ENCODE measurements around the gene ACTN1. TPM values are rescaled to one million over a fixed set of nuclear protein-coding genes. Genes with fewer than 3 reads are reported as not detected.

The ACTN1 gene
- total RNA-seq, 1 donor from 2014 or later = 130 TPM

DNA sequence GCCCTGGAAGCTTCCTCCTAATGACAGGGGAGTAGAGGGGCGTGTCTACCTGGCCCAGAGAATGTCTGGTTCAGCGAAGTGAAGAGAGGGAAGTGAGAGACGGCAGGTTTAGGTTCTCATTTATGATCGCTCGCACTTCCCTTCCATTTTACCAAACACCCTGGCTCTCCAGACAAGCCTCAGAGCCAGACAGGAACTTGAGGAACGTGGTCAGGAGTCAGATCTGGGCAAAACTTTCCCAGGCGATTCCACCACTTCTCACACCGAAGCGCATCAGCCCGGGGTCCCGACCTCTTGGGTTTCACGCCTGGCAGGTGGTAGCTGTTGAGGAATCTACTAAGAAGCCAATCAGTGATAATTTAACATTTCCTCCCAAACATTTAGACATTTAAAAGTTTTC, 21.3 kb downstream of the ACTN1 start:
- Mint-ChIP-seq H3K4me1 (ENCODE audit: unreplicated experiment) (peaks cover 27% of the 10 kb centered on the region), H3K27me3 (ENCODE audit: unreplicated experiment) (peaks cover 4% of the 10 kb centered on the region), H3K27ac (ENCODE audit: unreplicated experiment) (no peak overlapping the region), H3K36me3 (ENCODE audit: low read depth, unreplicated experiment) (peaks cover 10% of the 10 kb centered on the region), H3K9me3 (ENCODE audit: unreplicated experiment) (no peaks in the 10 kb centered on the region), H3K4me3 (ENCODE audit: unreplicated experiment) (no peak overlapping the region)
- TF ChIP-seq, protein P1, sequence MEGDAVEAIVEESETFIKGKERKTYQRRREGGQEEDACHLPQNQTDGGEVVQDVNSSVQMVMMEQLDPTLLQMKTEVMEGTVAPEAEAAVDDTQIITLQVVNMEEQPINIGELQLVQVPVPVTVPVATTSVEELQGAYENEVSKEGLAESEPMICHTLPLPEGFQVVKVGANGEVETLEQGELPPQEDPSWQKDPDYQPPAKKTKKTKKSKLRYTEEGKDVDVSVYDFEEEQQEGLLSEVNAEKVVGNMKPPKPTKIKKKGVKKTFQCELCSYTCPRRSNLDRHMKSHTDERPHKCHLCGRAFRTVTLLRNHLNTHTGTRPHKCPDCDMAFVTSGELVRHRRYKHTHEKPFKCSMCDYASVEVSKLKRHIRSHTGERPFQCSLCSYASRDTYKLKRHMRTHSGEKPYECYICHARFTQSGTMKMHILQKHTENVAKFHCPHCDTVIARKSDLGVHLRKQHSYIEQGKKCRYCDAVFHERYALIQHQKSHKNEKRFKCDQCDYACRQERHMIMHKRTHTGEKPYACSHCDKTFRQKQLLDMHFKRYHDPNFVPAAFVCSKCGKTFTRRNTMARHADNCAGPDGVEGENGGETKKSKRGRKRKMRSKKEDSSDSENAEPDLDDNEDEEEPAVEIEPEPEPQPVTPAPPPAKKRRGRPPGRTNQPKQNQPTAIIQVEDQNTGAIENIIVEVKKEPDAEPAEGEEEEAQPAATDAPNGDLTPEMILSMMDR (IDR thresholded peaks at IDR 0.05; ENCODE audit: unreplicated experiment) = no peak
- DNase-seq (ENCODE audit: low spot score) = no peak

DNA sequence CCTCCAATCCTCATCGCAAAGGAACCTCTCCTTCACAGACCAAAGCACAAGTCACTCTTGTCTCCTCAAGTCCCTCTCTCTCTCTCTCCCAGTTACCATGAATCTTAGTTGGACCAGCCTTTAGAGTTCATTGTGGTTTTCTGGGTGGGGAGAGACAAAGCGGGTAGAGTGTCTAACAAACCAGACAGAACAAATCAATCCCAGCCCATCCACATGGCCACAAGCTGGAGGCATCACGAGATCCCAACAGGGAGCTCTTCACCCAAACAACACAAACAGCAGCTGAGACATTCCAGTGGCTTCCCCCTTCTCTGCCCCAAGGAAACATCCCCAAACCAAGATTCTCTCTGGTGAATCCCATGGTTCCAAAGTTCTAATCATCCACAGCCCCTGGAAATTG, 22.4 kb downstream of the ACTN1 start:
- Mint-ChIP-seq H3K9me3 (ENCODE audit: unreplicated experiment) (no peaks in the 10 kb centered on the region), H3K4me1 (ENCODE audit: unreplicated experiment) (peaks cover 30% of the 10 kb centered on the region), H3K36me3 (ENCODE audit: low read depth, unreplicated experiment) (peaks cover 10% of the 10 kb centered on the region), H3K27me3 (ENCODE audit: unreplicated experiment) (peaks cover 4% of the 10 kb centered on the region), H3K4me3 (ENCODE audit: unreplicated experiment) (no peak overlapping the region), H3K27ac (ENCODE audit: unreplicated experiment) (no peak overlapping the region)
- TF ChIP-seq, protein P1 (IDR thresholded peaks at IDR 0.05; ENCODE audit: unreplicated experiment) = no peak
- no peak for DNase-seq (ENCODE audit: low spot score)

DNA sequence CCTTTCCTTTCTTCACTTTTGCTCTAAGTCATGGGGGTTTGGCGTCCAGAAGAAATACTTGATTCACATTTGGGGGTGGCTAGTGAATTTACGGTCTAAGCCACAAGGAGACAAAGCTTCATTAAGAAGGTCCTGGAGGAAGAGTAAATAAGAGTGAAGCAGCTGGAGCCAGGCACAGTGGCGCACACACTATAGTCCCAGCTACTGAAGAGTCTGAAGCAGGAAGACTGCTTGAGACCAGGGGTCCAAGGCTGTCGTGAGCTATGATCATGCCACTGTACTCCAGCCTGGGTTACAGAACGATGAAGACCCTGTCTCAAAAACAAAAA, 23.3 kb downstream of the ACTN1 start:
- H3K4me3 Mint-ChIP-seq (ENCODE audit: unreplicated experiment) = no peak overlapping the region
- H3K27ac Mint-ChIP-seq (ENCODE audit: unreplicated experiment) = no peak overlapping the region
- DNase-seq (ENCODE audit: low spot score) = no peak
- H3K4me1 Mint-ChIP-seq (ENCODE audit: unreplicated experiment) = peaks cover 39% of the 10 kb centered on the region
- TF ChIP-seq, protein P1 (IDR thresholded peaks at IDR 0.05; ENCODE audit: unreplicated experiment) = no peak
- peaks cover 10% of the 10 kb centered on the region for H3K36me3 Mint-ChIP-seq (ENCODE audit: low read depth, unreplicated experiment)
- H3K27me3 Mint-ChIP-seq (ENCODE audit: unreplicated experiment) = peaks cover 4% of the 10 kb centered on the region
- no peaks in the 10 kb centered on the region for H3K9me3 Mint-ChIP-seq (ENCODE audit: unreplicated experiment)

DNA sequence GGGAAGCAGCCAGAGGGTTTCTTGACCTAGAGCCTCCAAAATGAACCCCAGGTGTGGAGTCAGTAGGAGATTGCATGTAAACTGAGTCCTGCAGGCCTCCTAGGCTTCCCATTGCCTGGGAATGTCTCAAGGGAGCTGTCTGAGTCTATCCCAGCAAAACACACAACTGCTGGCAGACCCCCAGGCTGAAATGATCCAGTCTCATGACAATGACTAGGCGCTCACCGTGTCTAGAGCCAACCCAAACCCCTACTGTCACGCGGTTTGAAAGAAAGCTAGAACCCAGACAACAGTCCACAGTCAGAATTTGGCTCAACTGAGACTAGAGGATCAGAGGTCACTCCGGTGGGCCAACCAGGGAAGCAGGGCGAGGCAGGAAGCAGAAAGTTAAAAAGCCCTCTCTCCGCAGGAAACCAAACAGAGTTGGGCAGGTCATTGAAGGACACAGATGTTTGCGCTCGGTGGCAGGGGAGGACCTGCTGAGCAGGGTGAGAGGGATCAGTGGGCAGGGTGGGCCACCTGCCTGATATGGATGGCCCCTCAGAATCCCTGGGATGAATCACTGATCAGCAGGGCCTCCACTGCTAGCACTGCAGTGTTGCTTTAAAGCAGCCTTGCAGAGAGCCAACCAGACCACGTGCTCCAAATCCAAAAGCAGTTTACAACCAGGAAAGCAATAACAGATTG, 23.8 kb downstream of the ACTN1 start:
- Mint-ChIP-seq H3K4me3 (ENCODE audit: unreplicated experiment) (peak overlapping the region; percentile 19), H3K27me3 (ENCODE audit: unreplicated experiment) (peaks cover 4% of the 10 kb centered on the region), H3K36me3 (ENCODE audit: low read depth, unreplicated experiment) (peaks cover 10% of the 10 kb centered on the region), H3K4me1 (ENCODE audit: unreplicated experiment) (peaks cover 42% of the 10 kb centered on the region), H3K27ac (ENCODE audit: unreplicated experiment) (no peak overlapping the region), H3K9me3 (ENCODE audit: unreplicated experiment) (no peaks in the 10 kb centered on the region)
- DNase-seq (ENCODE audit: low spot score) = no peak
- TF ChIP-seq, protein P1 (IDR thresholded peaks at IDR 0.05; ENCODE audit: unreplicated experiment) = no peak

DNA sequence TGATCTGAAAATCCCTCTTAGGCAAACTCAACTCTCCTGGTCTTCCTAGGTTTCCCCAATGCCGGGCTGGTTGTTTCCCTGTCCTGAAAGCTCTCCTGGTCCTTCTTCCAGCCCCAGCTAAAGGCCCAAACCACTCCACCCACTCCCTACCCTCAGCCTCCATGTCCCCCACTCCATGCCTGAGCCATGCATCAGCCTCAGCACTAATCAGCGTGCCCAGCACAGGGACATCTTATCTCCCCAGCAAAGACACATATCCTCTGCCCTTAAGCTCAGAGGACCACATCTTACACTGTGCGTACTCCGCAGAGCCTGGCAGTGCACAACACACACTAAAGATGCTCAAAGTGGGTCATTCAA, 25.9 kb downstream of the ACTN1 start:
- H3K27ac Mint-ChIP-seq (ENCODE audit: unreplicated experiment) = peak overlapping the region; percentile 71
- H3K9me3 Mint-ChIP-seq (ENCODE audit: unreplicated experiment) = no peaks in the 10 kb centered on the region
- H3K4me3 Mint-ChIP-seq (ENCODE audit: unreplicated experiment) = peak overlapping the region; percentile 72
- DNase-seq (ENCODE audit: low spot score) = no peak
- peaks cover 10% of the 10 kb centered on the region for H3K36me3 Mint-ChIP-seq (ENCODE audit: low read depth, unreplicated experiment)
- H3K27me3 Mint-ChIP-seq (ENCODE audit: unreplicated experiment) = peaks cover 4% of the 10 kb centered on the region
- TF ChIP-seq, protein P1 (IDR thresholded peaks at IDR 0.05; ENCODE audit: unreplicated experiment) = no peak
- peaks cover 50% of the 10 kb centered on the region for H3K4me1 Mint-ChIP-seq (ENCODE audit: unreplicated experiment)
